H1 (cell line): ENCODE data around the gene JPH2. TPM values are rescaled to one million over a fixed set of nuclear protein-coding genes. Genes with fewer than 3 reads are reported as not detected.

Experiments used
- CTCF ChIA-PET: fragments of 300-600 bp; sonication (Branson Sonifier 250); formaldehyde crosslinking; loops from one replicate; lab custom pipeline; 2021; ENCODE audit not compliant: partially characterized antibody; lab: Charles Lee
- POLR2A ChIA-PET: fragments of 300-600 bp; sonication (Branson Sonifier 250); formaldehyde crosslinking; loops from one replicate; lab custom pipeline; 2021; ENCODE audit warnings: inconsistent platforms; ENCODE audit not compliant: partially characterized antibody; lab: Charles Lee
- DNase-seq, 2 experiments: peaks; one replicate each; pipeline versions ENCODE4 v3.0.0 to v3.0.0-alpha.2; 2010 to 2022; ENCODE audit warnings: low spot score in 2 of 2, low read depth in 1 of 2, mixed read lengths in 1 of 2
- FAIRE-seq: peaks from 2 replicates; lab custom pipeline; 2011; peaks lifted over from hg19 to GRCh38; lab: Jason Lieb, UNC
- H2AFZ ChIP-seq: 2 replicates; pipeline ENCODE4 v1.8.1; 2012; ENCODE audit warnings: low read length, inconsistent platforms
- H2AK5ac ChIP-seq: 2 replicates; pipeline ENCODE4 v1.6.1; 2013; ENCODE audit warnings: low read depth, low read length
- H2BK120ac ChIP-seq: replicated peaks from 2 replicates; pipeline ENCODE3; 2013; ENCODE audit warnings: low read depth, low read length, inconsistent platforms
- H2BK12ac ChIP-seq: 2 replicates; pipeline ENCODE4 v1.6.1; 2013; ENCODE audit warnings: low read depth, low read length
- H2BK15ac ChIP-seq: 2 replicates; pipeline ENCODE4 v1.6.1; 2013; ENCODE audit warnings: low read length
- H2BK20ac ChIP-seq: 2 replicates; pipeline ENCODE4 v1.6.1; 2013; ENCODE audit warnings: low read length
- H2BK5ac ChIP-seq: 2 replicates; pipeline ENCODE4 v1.6.1; 2013; ENCODE audit warnings: low read depth, low read length
- H3K14ac ChIP-seq: 2 replicates; pipeline ENCODE4 v1.6.1; 2013; ENCODE audit warnings: inconsistent platforms; ENCODE audit not compliant: insufficient read length
- H3K18ac ChIP-seq: 2 replicates; pipeline ENCODE4 v1.6.1; 2013; ENCODE audit warnings: low read length; ENCODE audit errors: extremely low read depth
- H3K23ac ChIP-seq: 2 replicates; pipeline ENCODE4 v1.6.1; 2013; ENCODE audit warnings: inconsistent platforms; ENCODE audit not compliant: insufficient read length
- H3K23me2 ChIP-seq: 2 replicates; pipeline ENCODE4 v1.6.1; 2013; ENCODE audit warnings: low read depth, low read length
- H3K27ac ChIP-seq: 2 replicates; pipeline ENCODE4 v1.6.1; 2011; ENCODE audit warnings: low read depth, low read length, inconsistent platforms
- H3K27me3 ChIP-seq, 4 experiments: replicated peaks in 1 of 4; 1 replicate in 1 of 4; 2 replicates in 3 of 4; pipeline versions ENCODE4 v1.6.1 to v1.8.1; 2011 to 2013; ENCODE audit warnings: low read length in 3 of 4, mild to moderate bottlenecking in 3 of 4, inconsistent platforms in 2 of 4, mixed read lengths in 2 of 4, moderate library complexity in 1 of 4; ENCODE audit not compliant: control insufficient read depth in 3 of 4, insufficient read depth in 3 of 4; ENCODE audit errors: extremely low read depth in 1 of 4
- H3K36me3 ChIP-seq, 4 experiments: 2 replicates each; pipeline versions ENCODE4 v1.6.1 to v1.8.1; 2011 to 2013; ENCODE audit warnings: mild to moderate bottlenecking in 4 of 4, low read length in 3 of 4, moderate library complexity in 2 of 4, control low read depth in 1 of 4, inconsistent platforms in 1 of 4; ENCODE audit not compliant: insufficient read depth in 4 of 4, control insufficient read depth in 2 of 4
- H3K4ac ChIP-seq: replicated peaks from 2 replicates; pipeline ENCODE3; 2013; ENCODE audit warnings: low read length, low read depth, mixed read lengths, inconsistent platforms; ENCODE audit not compliant: insufficient read length
- H3K4me1 ChIP-seq, 4 experiments: replicated peaks in 1 of 4; 1 replicate in 1 of 4; 2 replicates in 3 of 4; pipeline versions ENCODE4 v1.6.1 to v1.8.1; 2011 to 2013; ENCODE audit warnings: low read length in 3 of 4, inconsistent platforms in 2 of 4, mixed read lengths in 1 of 4; ENCODE audit not compliant: insufficient read depth in 4 of 4, control insufficient read depth in 3 of 4
- H3K4me2 ChIP-seq, 2 experiments: 2 replicates each; pipeline versions ENCODE4 v1.6.1 to v1.8.1; 2011 to 2013; ENCODE audit warnings: low read depth in 2 of 2, low read length in 2 of 2, control low read depth in 1 of 2, inconsistent platforms in 1 of 2, mild to moderate bottlenecking in 1 of 2; ENCODE audit not compliant: insufficient read depth in 1 of 2
- H3K4me3 ChIP-seq, 4 experiments: fragments of 200-600, 300-600 bp in 1 of 4; sonication (generic), shearing (Covaris generic), sonication (Bioruptor Twin) in 1 of 4; 2 replicates each; pipeline versions ENCODE4 v1.5.1 to v1.8.1; 2011 to 2016; ENCODE audit warnings: low read length in 4 of 4, low read depth in 3 of 4, control low read depth in 2 of 4, inconsistent platforms in 2 of 4, mild to moderate bottlenecking in 2 of 4, mixed read lengths in 1 of 4, moderate library complexity in 1 of 4; ENCODE audit not compliant: insufficient read depth in 2 of 4; ENCODE audit errors: extremely low read depth in 1 of 4
- H3K56ac ChIP-seq: replicated peaks from 2 replicates; pipeline ENCODE3; 2013; ENCODE audit warnings: low read depth, mild to moderate bottlenecking, mixed read lengths, low read length, inconsistent platforms; ENCODE audit not compliant: insufficient read length
- H3K79me1 ChIP-seq: 2 replicates; pipeline ENCODE4 v1.6.1; 2013; ENCODE audit warnings: low read depth, low read length, control low read depth
- H3K79me2 ChIP-seq, 2 experiments: 2 replicates each; pipeline versions ENCODE4 v1.6.1 to v1.8.1; 2012 to 2013; ENCODE audit warnings: low read length in 2 of 2, mild to moderate bottlenecking in 2 of 2, inconsistent platforms in 1 of 2; ENCODE audit not compliant: insufficient read depth in 2 of 2, control insufficient read depth in 1 of 2
- H3K9ac ChIP-seq, 4 experiments: replicated peaks in 1 of 4; 1 replicate in 1 of 4; 2 replicates in 3 of 4; pipeline versions ENCODE4 v1.6.1 to v1.8.1; 2011 to 2013; ENCODE audit warnings: low read depth in 3 of 4, low read length in 3 of 4, control low read depth in 2 of 4, mild to moderate bottlenecking in 2 of 4, moderate library complexity in 2 of 4, inconsistent platforms in 1 of 4; ENCODE audit errors: extremely low read depth in 1 of 4
- H3K9me3 ChIP-seq, 2 experiments: 2 replicates each; pipeline versions ENCODE4 v1.6.1 to v1.8.1; 2012 to 2013; ENCODE audit warnings: mild to moderate bottlenecking in 2 of 2, moderate library complexity in 2 of 2, control low read depth in 1 of 2, inconsistent platforms in 1 of 2, low read depth in 1 of 2, low read length in 1 of 2, mixed read lengths in 1 of 2; ENCODE audit not compliant: insufficient read depth in 2 of 2
- H4K20me1 ChIP-seq, 2 experiments: replicated peaks in 1 of 2; 2 replicates each; pipeline versions ENCODE3 to v1.8.1; 2011 to 2013; ENCODE audit warnings: inconsistent platforms in 2 of 2, low read length in 2 of 2, mild to moderate bottlenecking in 1 of 2; ENCODE audit not compliant: insufficient read depth in 2 of 2, control insufficient read depth in 1 of 2
- H4K5ac ChIP-seq: 2 replicates; pipeline ENCODE4 v1.6.1; 2013; ENCODE audit warnings: low read length, low read depth, mixed read lengths, inconsistent platforms; ENCODE audit not compliant: insufficient read length
- H4K8ac ChIP-seq: 2 replicates; pipeline ENCODE4 v1.8.0; 2013; ENCODE audit warnings: mild to moderate bottlenecking, moderate library complexity, low read length, inconsistent platforms; ENCODE audit not compliant: insufficient read depth; ENCODE audit errors: extremely low read depth
- H4K91ac ChIP-seq: replicated peaks from 2 replicates; pipeline ENCODE3; 2013; ENCODE audit warnings: low read length, mixed read lengths, inconsistent platforms; ENCODE audit not compliant: insufficient read length
- BCL11A ChIP-seq, 2 experiments: IDR thresholded peaks; one replicate each; pipeline ENCODE4 v1.6.1; 2011; ENCODE audit warnings: low read depth in 2 of 2, low read length in 2 of 2, mild to moderate bottlenecking in 2 of 2
- EGR1 ChIP-seq: IDR thresholded peaks from 2 replicates; pipeline ENCODE4 v1.6.1; 2011; ENCODE audit warnings: low read depth, low read length, borderline replicate concordance
- FOSL1 ChIP-seq: IDR thresholded peaks from 2 replicates; pipeline ENCODE4 v1.6.1; 2011; ENCODE audit warnings: mild to moderate bottlenecking, low read depth, low read length, moderate library complexity; ENCODE audit not compliant: insufficient read depth
- GTF2F1 ChIP-seq: IDR thresholded peaks from 2 replicates; pipeline ENCODE4 v1.6.1; 2012; ENCODE audit warnings: low read depth, low read length, improper control_type of control experiment, borderline replicate concordance
- NRF1 ChIP-seq: IDR thresholded peaks from 2 replicates; pipeline ENCODE4 v1.6.1; 2011; ENCODE audit warnings: mild to moderate bottlenecking, low read depth, low read length, improper control_type of control experiment
- POLR2AphosphoS5 ChIP-seq: IDR thresholded peaks from 2 replicates; pipeline ENCODE4 v1.6.1; 2011; ENCODE audit warnings: low read depth, low read length
- RAD21 ChIP-seq, 2 experiments: IDR thresholded peaks in 1 of 2; conservative IDR thresholded peaks in 1 of 2; 2 replicates each; pipeline ENCODE4 v1.6.1; 2011; ENCODE audit warnings: low read depth in 2 of 2, low read length in 2 of 2, improper control_type of control experiment in 1 of 2, inconsistent platforms in 1 of 2, mild to moderate bottlenecking in 1 of 2, moderate library complexity in 1 of 2
- SP4 ChIP-seq: IDR thresholded peaks from 2 replicates; pipeline ENCODE4 v1.6.1; 2012; ENCODE audit warnings: low read length, inconsistent platforms
- ZNF274 ChIP-seq: IDR thresholded peaks from 2 replicates; pipeline ENCODE4 v1.7.0; 2012; ENCODE audit warnings: low read length, borderline replicate concordance; ENCODE audit errors: extremely low read depth
- WGBS, 2 experiments: shearing (Covaris generic) in 1 of 2; methylation state at CpG; one replicate each; pipeline versions ENCODE4 v1.1.6 to v1.1.7; 2013 to 2015; ENCODE audit warnings: low lambda C conversion rate in 2 of 2, mixed read lengths in 2 of 2, inconsistent platforms in 1 of 2, low coverage in 1 of 2, missing lambda C conversion rate in 1 of 2; ENCODE audit not compliant: insufficient replicate concordance in 2 of 2, insufficient coverage in 1 of 2, insufficient read length in 1 of 2; ENCODE audit errors: extremely low coverage in 1 of 2, missing lambda C conversion rate in 1 of 2; 5-methylcytosine and 5-hydroxymethylcytosine counted together
- polyA plus RNA-seq, 7 experiments: library from polyadenylated mRNA; depleted of rRNA in 3 of 7; stranded (reverse) in 5 of 7; unstranded in 2 of 7; fragments of >200 nt in 5 of 7; fragments of 200-250 nt in 2 of 7; gene quantifications; 1 replicate in 5 of 7; 2 replicates in 1 of 7; 4 replicates in 1 of 7; pipeline versions ENCODE4 v1.2.1 to v1.2.3, GENCODE V29; 2011 to 2013; ENCODE audit warnings: missing spikeins in 2 of 7, mixed read lengths in 2 of 7
- total RNA-seq: library from RNA; stranded (reverse); fragmentation: NEBNext Ultra II Directional; extraction: Animal tissue kit (Norgen Biotek cat#: 25700); gene quantifications from 2 replicates; pipeline ENCODE4 v1.2.1, GENCODE V29; 2021
- TF ChIP-seq, protein P1 (sequence below), 3 experiments: IDR thresholded peaks; 1 replicate in 2 of 3; 2 replicates in 1 of 3; pipeline versions ENCODE4 v1.5.1 to v1.6.1; 2011; ENCODE audit warnings: low read length in 3 of 3, mild to moderate bottlenecking in 3 of 3, inconsistent platforms in 2 of 3, low read depth in 1 of 3, moderate library complexity in 1 of 3; ENCODE audit not compliant: insufficient read depth in 1 of 3; ENCODE audit errors: control extremely low read depth in 1 of 3
- TF ChIP-seq, protein P2 (sequence below): IDR thresholded peaks from 2 replicates; pipeline ENCODE4 v1.6.1; 2011; ENCODE audit warnings: low read length, improper control_type of control experiment

Gene JPH2
- total and polyA plus RNA-seq, 2 of the 8 experiments (the other 6 are each of a cell fraction or from before 2014, with no cell fraction given) = 0.59 to 1.3 TPM

DNA sequence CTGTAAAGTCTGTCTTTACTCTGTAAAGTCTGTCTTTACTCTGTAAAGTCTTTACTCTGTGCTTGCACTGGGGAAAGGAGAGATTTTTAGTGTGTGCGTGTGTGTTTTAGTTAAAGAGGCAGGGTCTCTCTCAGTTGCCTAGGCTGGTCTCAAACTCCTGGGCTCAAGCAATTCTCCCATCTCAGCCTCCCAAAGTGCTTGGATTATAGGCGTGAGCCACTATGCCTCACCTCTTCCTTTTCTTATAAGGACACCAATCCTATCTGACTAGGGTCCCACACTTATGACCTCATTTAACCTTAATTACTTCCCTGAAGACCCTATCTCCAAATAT is 93.8 kb downstream of the JPH2 start:
- H4K91ac ChIP-seq = no peak overlapping the region
- no peak overlapping the region for H4K5ac ChIP-seq
- no peak overlapping the region for H3K56ac ChIP-seq
- H4K8ac ChIP-seq = no peak overlapping the region
- no peaks in the 10 kb centered on the region for H3K79me2 ChIP-seq
- no peak overlapping the region for H2AK5ac ChIP-seq
- no peaks in the 10 kb centered on the region for H3K23me2 ChIP-seq
- H2BK15ac ChIP-seq = no peak overlapping the region
- H2BK20ac ChIP-seq = no peak overlapping the region
- no peak overlapping the region for H3K4me3 ChIP-seq
- ChIA-PET CTCF (interaction anchor here (1.3 kb wide), 1 partner anchor 10 kb away, joined by 3 read pairs; no protein-coding TSS in a partner anchor), POLR2A (no interaction called here)
- DNase-seq (no peak), FAIRE-seq (no peak)
- no peaks in the 10 kb centered on the region for H4K20me1 ChIP-seq
- H2BK12ac ChIP-seq = no peak overlapping the region
- H2BK120ac ChIP-seq = no peak overlapping the region
- H2BK5ac ChIP-seq = no peak overlapping the region
- WGBS, 2 experiments = 72% methylated on average over 2 of the region's 2 CpGs; no CpG with 5 or more reads in 1 of the 2 experiments
- H3K4ac ChIP-seq = no peak overlapping the region
- no peak overlapping the region for H3K18ac ChIP-seq
- H3K9me3 ChIP-seq = no peaks in the 10 kb centered on the region
- no peak overlapping the region for H3K27ac ChIP-seq
- no peak overlapping the region for H2AFZ ChIP-seq
- H3K4me1 ChIP-seq = no peaks in the 10 kb centered on the region
- no peak overlapping the region for H3K23ac ChIP-seq
- H3K4me2 ChIP-seq = no peak overlapping the region
- no peaks in the 10 kb centered on the region for H3K79me1 ChIP-seq
- no peak overlapping the region for H3K9ac ChIP-seq
- H3K27me3 ChIP-seq = no peaks in the 10 kb centered on the region
- no peaks in the 10 kb centered on the region for H3K36me3 ChIP-seq
- H3K14ac ChIP-seq = no peak overlapping the region
- TF ChIP-seq SP4 = no peak
- TF ChIP-seq ZNF274 = no peak
- TF ChIP-seq FOSL1 = no peak
- no peak for TF ChIP-seq EGR1
- no peak for TF ChIP-seq GTF2F1
- TF ChIP-seq NRF1 = no peak
- TF ChIP-seq, protein P1, sequence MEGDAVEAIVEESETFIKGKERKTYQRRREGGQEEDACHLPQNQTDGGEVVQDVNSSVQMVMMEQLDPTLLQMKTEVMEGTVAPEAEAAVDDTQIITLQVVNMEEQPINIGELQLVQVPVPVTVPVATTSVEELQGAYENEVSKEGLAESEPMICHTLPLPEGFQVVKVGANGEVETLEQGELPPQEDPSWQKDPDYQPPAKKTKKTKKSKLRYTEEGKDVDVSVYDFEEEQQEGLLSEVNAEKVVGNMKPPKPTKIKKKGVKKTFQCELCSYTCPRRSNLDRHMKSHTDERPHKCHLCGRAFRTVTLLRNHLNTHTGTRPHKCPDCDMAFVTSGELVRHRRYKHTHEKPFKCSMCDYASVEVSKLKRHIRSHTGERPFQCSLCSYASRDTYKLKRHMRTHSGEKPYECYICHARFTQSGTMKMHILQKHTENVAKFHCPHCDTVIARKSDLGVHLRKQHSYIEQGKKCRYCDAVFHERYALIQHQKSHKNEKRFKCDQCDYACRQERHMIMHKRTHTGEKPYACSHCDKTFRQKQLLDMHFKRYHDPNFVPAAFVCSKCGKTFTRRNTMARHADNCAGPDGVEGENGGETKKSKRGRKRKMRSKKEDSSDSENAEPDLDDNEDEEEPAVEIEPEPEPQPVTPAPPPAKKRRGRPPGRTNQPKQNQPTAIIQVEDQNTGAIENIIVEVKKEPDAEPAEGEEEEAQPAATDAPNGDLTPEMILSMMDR (IDR thresholded peaks at IDR 0.05; ENCODE audit: control extremely low read depth in 1 of 3, insufficient read depth in 1 of 3, low read depth in 1 of 3, low read length in 3 of 3) = no peak
- no peak for TF ChIP-seq BCL11A (IDR thresholded peaks at IDR 0.05; ENCODE audit: low read depth in 2 of 2, low read length in 2 of 2)
- TF ChIP-seq RAD21 (IDR thresholded peaks at IDR 0.05 in 1 of 2, conservative IDR thresholded peaks at IDR 0.05 in 1 of 2; ENCODE audit: low read depth in 2 of 2, low read length in 2 of 2) = no peak
- TF ChIP-seq, protein P2, sequence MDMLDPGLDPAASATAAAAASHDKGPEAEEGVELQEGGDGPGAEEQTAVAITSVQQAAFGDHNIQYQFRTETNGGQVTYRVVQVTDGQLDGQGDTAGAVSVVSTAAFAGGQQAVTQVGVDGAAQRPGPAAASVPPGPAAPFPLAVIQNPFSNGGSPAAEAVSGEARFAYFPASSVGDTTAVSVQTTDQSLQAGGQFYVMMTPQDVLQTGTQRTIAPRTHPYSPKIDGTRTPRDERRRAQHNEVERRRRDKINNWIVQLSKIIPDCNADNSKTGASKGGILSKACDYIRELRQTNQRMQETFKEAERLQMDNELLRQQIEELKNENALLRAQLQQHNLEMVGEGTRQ = no peak
- no peak for TF ChIP-seq POLR2AphosphoS5
